NT2/D1 (cell line): ENCODE data around the gene PPM1B.

ENCODE experiments used
- SUZ12 ChIP-seq: IDR thresholded peaks from 2 replicates; pipeline ENCODE4 v1.6.1; 2011; ENCODE audit not compliant: insufficient read length, insufficient read depth; ENCODE audit errors: extremely low read depth
- YY1 ChIP-seq: IDR thresholded peaks from 2 replicates; pipeline ENCODE4 v1.6.1; 2011; ENCODE audit not compliant: insufficient read length, insufficient read depth
- ZNF274 ChIP-seq: IDR thresholded peaks from 2 replicates; pipeline ENCODE4 v1.6.1; 2011; ENCODE audit warnings: mild to moderate bottlenecking, low read depth, low read length

DNA sequence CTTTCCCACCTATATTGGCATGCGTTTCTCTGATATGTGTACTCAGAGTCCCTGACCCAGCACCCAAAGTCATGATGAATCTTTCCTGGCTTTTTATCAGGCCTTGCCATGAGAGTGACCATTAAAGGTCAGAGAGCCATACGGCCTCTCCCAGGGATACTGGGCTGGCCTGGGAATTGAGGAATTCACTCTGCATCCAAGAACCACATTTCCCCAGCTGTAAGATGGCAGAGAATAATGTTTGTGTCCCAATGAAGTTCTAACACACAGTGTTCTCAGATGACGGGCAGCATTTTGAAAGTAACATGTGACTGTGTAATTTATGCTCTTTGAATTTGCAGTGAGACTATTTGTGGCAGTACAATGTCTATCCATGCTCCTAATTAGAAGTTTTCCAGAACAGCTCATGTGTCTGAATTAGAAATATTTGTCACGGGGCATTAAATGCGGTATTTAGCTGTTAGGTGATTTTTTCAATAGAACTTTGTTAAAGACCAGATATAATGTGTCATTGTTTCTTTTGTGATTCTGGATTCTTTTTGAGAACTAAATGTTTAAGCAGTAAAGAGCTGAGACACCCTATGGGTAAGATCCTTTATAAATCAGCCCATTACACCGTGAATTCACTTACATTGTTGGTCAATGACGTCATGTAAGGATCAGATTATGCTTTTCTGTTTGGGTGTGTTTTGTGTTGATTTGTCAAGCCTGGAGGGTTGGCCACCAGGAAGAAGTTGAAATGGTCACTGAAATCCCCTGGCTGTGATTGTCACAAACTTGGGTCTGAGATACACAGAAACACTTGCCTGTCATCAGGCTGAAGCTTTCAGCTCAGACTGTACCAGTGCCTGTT is 99.3 kb downstream of the PPM1B start:
- TF ChIP-seq YY1, result no peak
- TF ChIP-seq SUZ12, result no peak
- TF ChIP-seq ZNF274, result no peak
